DOHH2 (cell line): Measurements from ENCODE around the gene MAGEB2.

Experiments used
- H3F3A ChIP-seq: fragments of 200-600 bp; sonication (generic), shearing (Covaris generic); 2 replicates; pipeline ENCODE4 v1.6.0; 2016; ENCODE audit warnings: antibody characterized with exemption, mild to moderate bottlenecking; ENCODE audit not compliant: control insufficient read depth, insufficient read depth
- H3K27ac ChIP-seq: fragments of 200-600 bp; sonication (generic); 2 replicates; pipeline ENCODE4 v1.5.1; 2014; ENCODE audit warnings: low read depth, mild to moderate bottlenecking, low read length, moderate library complexity
- H3K27me3 ChIP-seq: fragments of 200-600 bp; sonication (generic); 2 replicates; pipeline ENCODE4 v1.6.1; 2014; ENCODE audit warnings: mild to moderate bottlenecking, low read length, mixed read lengths; ENCODE audit not compliant: control insufficient read depth
- H3K36me3 ChIP-seq: fragments of 200-600 bp; sonication (generic); 2 replicates; pipeline ENCODE4 v1.6.1; 2014; ENCODE audit warnings: mild to moderate bottlenecking, low read length, moderate library complexity, mixed read lengths; ENCODE audit not compliant: control insufficient read depth
- H3K4me1 ChIP-seq: fragments of 200-600 bp; sonication (generic); 2 replicates; pipeline ENCODE4 v1.6.1; 2014; ENCODE audit warnings: mild to moderate bottlenecking, low read length, mixed read lengths; ENCODE audit not compliant: control insufficient read depth
- H3K4me2 ChIP-seq: fragments of 200-600 bp; sonication (generic); 2 replicates; pipeline ENCODE4 v1.6.0; 2014; ENCODE audit warnings: mild to moderate bottlenecking, low read length, moderate library complexity
- H3K4me3 ChIP-seq: fragments of 200-600 bp; sonication (generic); 2 replicates; pipeline ENCODE4 v1.5.1; 2014; ENCODE audit warnings: mild to moderate bottlenecking, low read length, mixed read lengths
- H3K79me2 ChIP-seq: fragments of 200-600 bp; sonication (generic); 2 replicates; pipeline ENCODE4 v1.6.1; 2014; ENCODE audit warnings: mild to moderate bottlenecking, low read length, mixed read lengths; ENCODE audit not compliant: control insufficient read depth
- H3K9me2 ChIP-seq: fragments of 200-600 bp; sonication (generic); replicated peaks from 2 replicates; pipeline ENCODE4 v1.6.1; 2014; ENCODE audit warnings: mild to moderate bottlenecking, low read length, mixed read lengths; ENCODE audit not compliant: control insufficient read depth
- H3K9me3 ChIP-seq: fragments of 200-600 bp; sonication (generic); 2 replicates; pipeline ENCODE4 v1.6.1; 2014; ENCODE audit warnings: antibody characterized with exemption, low read length, mixed read lengths; ENCODE audit not compliant: control insufficient read depth, insufficient read depth
- H4K20me1 ChIP-seq: fragments of 200-600 bp; sonication (generic); 2 replicates; pipeline ENCODE4 v1.6.0; 2014; ENCODE audit warnings: low read depth, mild to moderate bottlenecking, antibody characterized with exemption, low read length, moderate library complexity; ENCODE audit not compliant: control insufficient read depth, insufficient read depth
- CTCF ChIP-seq: fragments of 200-600 bp; sonication (generic); IDR thresholded peaks from one replicate; pipeline ENCODE4 v1.5.1; 2014; ENCODE audit warnings: antibody characterized with exemption, mild to moderate bottlenecking, low read depth, low read length; ENCODE audit not compliant: poor library complexity, severe bottlenecking
- EZH2phosphoT487 ChIP-seq: fragments of 200-600 bp; sonication (generic); IDR thresholded peaks from 2 replicates; pipeline ENCODE4 v1.6.1; 2017; ENCODE audit warnings: borderline replicate concordance, mild to moderate bottlenecking, antibody characterized with exemption, low read length, moderate library complexity, mixed read lengths

MAGEB2 gene

GRCh38 chrX:30217465-30217864, 2.1 kb downstream of the MAGEB2 start:
- Histone ChIP-seq H3K4me2 (no peak overlapping the region), H3K36me3 (no peaks in the 10 kb centered on the region), H3K9me2 (no peaks in the 10 kb centered on the region), H3K4me1 (no peaks in the 10 kb centered on the region), H3K27ac (no peak overlapping the region), H3K79me2 (no peaks in the 10 kb centered on the region), H3K4me3 (no peak overlapping the region), H3F3A (no peaks in the 10 kb centered on the region), H4K20me1 (no peaks in the 10 kb centered on the region), H3K9me3 (no peaks in the 10 kb centered on the region), H3K27me3 (no peaks in the 10 kb centered on the region)
- no peak for TF ChIP-seq CTCF
- TF ChIP-seq EZH2phosphoT487, result no peak

- TF ChIP-seq EZH2phosphoT487 (no peak), CTCF (no peak)
- Histone ChIP-seq H3K27ac (no peak overlapping the region), H3K79me2 (no peaks in the 10 kb centered on the region), H4K20me1 (no peaks in the 10 kb centered on the region), H3K36me3 (no peaks in the 10 kb centered on the region), H3K27me3 (no peaks in the 10 kb centered on the region), H3K9me3 (no peaks in the 10 kb centered on the region), H3K4me1 (no peaks in the 10 kb centered on the region), H3K4me2 (no peak overlapping the region), H3K4me3 (no peak overlapping the region), H3F3A (no peaks in the 10 kb centered on the region), H3K9me2 (no peaks in the 10 kb centered on the region)
These were observed 4.0 kb downstream of the MAGEB2 start for GRCh38 chrX:30219372-30219771.

- Histone ChIP-seq H4K20me1 (no peaks in the 10 kb centered on the region), H3K4me3 (no peak overlapping the region), H3K9me3 (no peaks in the 10 kb centered on the region), H3K36me3 (no peaks in the 10 kb centered on the region), H3K4me1 (no peaks in the 10 kb centered on the region), H3K79me2 (no peaks in the 10 kb centered on the region), H3K27me3 (no peaks in the 10 kb centered on the region), H3F3A (no peaks in the 10 kb centered on the region), H3K27ac (no peak overlapping the region), H3K9me2 (no peaks in the 10 kb centered on the region), H3K4me2 (no peak overlapping the region)
- TF ChIP-seq EZH2phosphoT487 (no peak), CTCF (no peak)
These were observed 5.3 kb downstream of the MAGEB2 start for GRCh38 chrX:30220661-30221060.

- Histone ChIP-seq H3K9me3 (no peaks in the 10 kb centered on the region), H3K4me1 (no peaks in the 10 kb centered on the region), H3K79me2 (no peaks in the 10 kb centered on the region), H3K27ac (no peak overlapping the region), H3F3A (no peaks in the 10 kb centered on the region), H4K20me1 (no peaks in the 10 kb centered on the region), H3K4me2 (no peak overlapping the region), H3K27me3 (no peaks in the 10 kb centered on the region), H3K36me3 (no peaks in the 10 kb centered on the region), H3K4me3 (no peak overlapping the region), H3K9me2 (no peaks in the 10 kb centered on the region)
- TF ChIP-seq EZH2phosphoT487, result no peak
- no peak for TF ChIP-seq CTCF
These were observed 9.2 kb downstream of the MAGEB2 start for GRCh38 chrX:30224536-30224935.
